Adipose tissue (tissue), 3 donors: ENCODE data around the gene LRCOL1. TPM values are rescaled to one million over a fixed set of nuclear protein-coding genes. Genes with fewer than 3 reads are reported as not detected.

Experiments used
- H3K27ac ChIP-seq: one replicate; pipeline ENCODE4 v1.5.1; 2013; ENCODE audit warnings: low read depth, low read length
- WGBS, 3 donors: extraction: QIAGEN DNeasy Blood & Tissue Kit; methylation state at CpG; one replicate each; pipeline ENCODE4 v1.1.7; 2013; 5-methylcytosine and 5-hydroxymethylcytosine counted together
- polyA plus RNA-seq, 3 donors: library from polyadenylated mRNA; stranded (reverse); fragments of 200-250 nt; gene quantifications; one replicate each; pipeline ENCODE4 v1.2.3, GENCODE V29; 2013
- donor health status: healthy with polysubstance abuse.
- donor health status: Bipolar disorder and iron deficiency.
- donor health status: healthy.

LRCOL1 gene
- polyA plus RNA-seq, 3 donors: 0.14 to 0.18 TPM; not detected in 1

GRCh38 chr12:132561427-132562156 lies 48.8 kb downstream of the LRCOL1 start:
- WGBS, 3 donors: 62 to 71% (median 68%) methylated on average over 21 of the region's 21 CpGs
- no peak overlapping the region for H3K27ac ChIP-seq

- WGBS, 3 donors: 4 to 5% (median 5%) methylated on average over 42 to 49 of the region's 49 CpGs
- H3K27ac ChIP-seq: no peak overlapping the region
Observed at GRCh38 chr12:132560614-132561426, 49.6 kb downstream of the LRCOL1 start.

- H3K27ac ChIP-seq: no peak overlapping the region
Observed at GRCh38 chr12:132560364-132560613, 50.1 kb downstream of the LRCOL1 start.

GRCh38 chr12:132559652-132560363 lies 50.6 kb downstream of the LRCOL1 start:
- H3K27ac ChIP-seq: no peak overlapping the region
- WGBS, 3 donors: 1% methylated on average over 47 to 98 of the region's 98 CpGs

More at GRCh38 chr12:132560364-132560613, 50.1 kb downstream of the LRCOL1 start:
- WGBS, 3 donors: 0 to 1% (median 1%) methylated on average over 24 to 36 of the region's 36 CpGs

- 38 to 66% (median 42%) methylated on average over 45 of the region's 45 CpGs for WGBS, 3 donors
- no peak overlapping the region for H3K27ac ChIP-seq
Observed at GRCh38 chr12:132558861-132559623, 51.3 kb downstream of the LRCOL1 start.

GRCh38 chr12:132558042-132558856 lies 52.1 kb downstream of the LRCOL1 start:
- no peak overlapping the region for H3K27ac ChIP-seq
- 70 to 81% (median 75%) methylated on average over 33 to 35 of the region's 35 CpGs for WGBS, 3 donors

- WGBS, 3 donors: 87 to 93% (median 91%) methylated on average over 19 of the region's 19 CpGs
- H3K27ac ChIP-seq: no peak overlapping the region
Observed at GRCh38 chr12:132557291-132558015, 52.9 kb downstream of the LRCOL1 start.

GRCh38 chr12:132556801-132557200 lies 53.6 kb downstream of the LRCOL1 start:
- H3K27ac ChIP-seq: no peak overlapping the region
- 81 to 91% (median 81%) methylated on average over 17 of the region's 17 CpGs for WGBS, 3 donors

- 96% methylated on average over 13 to 16 of the region's 16 CpGs for whole genome bisulfite sequencing, 3 donors
- H3K27ac ChIP-seq: no peak overlapping the region
Observed at GRCh38 chr12:132556216-132556615, 54.2 kb downstream of the LRCOL1 start.

GRCh38 chr12:132555686-132556085 lies 54.7 kb downstream of the LRCOL1 start:
- 89 to 96% (median 95%) methylated on average over 13 of the region's 13 CpGs for WGBS, 3 donors
- no peak overlapping the region for H3K27ac ChIP-seq

GRCh38 chr12:132554845-132555630 lies 55.3 kb downstream of the LRCOL1 start:
- WGBS, 3 donors: 91 to 94% (median 94%) methylated on average over 44 to 53 of the region's 53 CpGs
- no peak overlapping the region for H3K27ac ChIP-seq

Other genes with a start within 250 kb of the LRCOL1 start
- 10 to 100 TPM; 14.7 to 26.9 (median 20.5) TPM for gene FBRSL1, start 120.4 kb downstream of the LRCOL1 start, polyA plus RNA-seq
- gene P2RX2, start 8.2 kb upstream of the LRCOL1 start, polyA plus RNA-seq: 1 to 10 TPM in 1 of 3 donors, under 1 TPM in 2; 0.37 to 1.5 (median 0.38) TPM
- 10 to 100 TPM; 13.7 to 27.6 (median 15.0) TPM for gene POLE, start 76.8 kb upstream of the LRCOL1 start, polyA plus RNA-seq
- 10 to 100 TPM; 30.8 to 76.3 (median 39.6) TPM for gene PXMP2, start 77.0 kb upstream of the LRCOL1 start, polyA plus RNA-seq
- 10 to 100 TPM; 11.2 to 14.5 (median 12.2) TPM for gene PGAM5, start 100.3 kb upstream of the LRCOL1 start, polyA plus RNA-seq
- 10 to 100 TPM; 18.2 to 58.2 (median 19.2) TPM for gene ANKLE2, start 151.2 kb upstream of the LRCOL1 start, polyA plus RNA-seq
- gene GOLGA3, start 218.3 kb upstream of the LRCOL1 start, polyA plus RNA-seq: 10 to 100 TPM; 13.2 to 34.8 (median 14.1) TPM